K562 (cell line): Measurements from ENCODE around the gene PLCG2. TPM values are rescaled to one million over a fixed set of nuclear protein-coding genes. Genes with fewer than 3 reads are reported as not detected.
A peak's percentile ranks its signal among the peaks of the same experiment; 100 is the strongest.

Experiments used
- ATAC-seq: fragments of 200-7000 bp; cut with Tn5 transposase; 3 replicates; pipeline ENCODE4 v1.9.1; 2020; ENCODE audit warnings: moderate library complexity
- BruUV-seq: library from RNA; stranded (reverse); fragments of 400-500 nt; replicated peaks from 2 replicates; lab custom pipeline; 2021; lab: Mats Ljungman, UMichigan
- CTCF ChIA-PET: fragments of 300-600 bp; formaldehyde crosslinking; extraction: SDS; loops from one replicate; lab custom pipeline; 2021; ENCODE audit warnings: low intra/inter-chr PET ratio; lab: Yijun Ruan, JAX
- POLR2A ChIA-PET: fragments of 300-600, 350-650 bp; sonication (Branson Sonifier 250); formaldehyde crosslinking; extraction: SDS; loops from one replicate; lab custom pipeline; 2021; ENCODE audit warnings: antibody characterized with exemption, inconsistent platforms; lab: Yijun Ruan, JAX
- DNase-seq, 4 experiments: peaks; one replicate each; pipeline versions ENCODE4 v3.0.0 to v3.0.0-alpha.2; 2011 to 2018; ENCODE audit warnings: low spot score in 3 of 4, mixed read lengths in 3 of 4; ENCODE audit errors: extremely low read depth in 1 of 4
- FAIRE-seq: peaks from 2 replicates; lab custom pipeline; 2011; peaks lifted over from hg19 to GRCh38; lab: Jason Lieb, UNC
- H2AFZ ChIP-seq: 2 replicates; pipeline ENCODE4 v1.6.0; 2011; ENCODE audit warnings: low read depth, low read length, control low read depth, inconsistent platforms
- H3K27ac ChIP-seq: fragments of 200-600 bp; 3 replicates; pipeline ENCODE4 v1.8.0; 2011; ENCODE audit warnings: low read depth, mild to moderate bottlenecking, control low read depth, inconsistent platforms, low read length, moderate library complexity, mixed read lengths; ENCODE audit errors: extremely low read depth
- H3K27me3 ChIP-seq, 2 experiments: fragments of 300-600 bp in 1 of 2; 2 replicates in 1 of 2; 3 replicates in 1 of 2; pipeline versions ENCODE4 v1.6.0 to v1.8.0; 2011; ENCODE audit warnings: inconsistent platforms in 2 of 2, low read length in 2 of 2, mild to moderate bottlenecking in 1 of 2, mixed read lengths in 1 of 2, moderate library complexity in 1 of 2; ENCODE audit not compliant: control insufficient read depth in 2 of 2, insufficient read depth in 2 of 2
- H3K36me3 ChIP-seq: fragments of 300-600 bp; 3 replicates; pipeline ENCODE4 v1.8.0; 2011; ENCODE audit warnings: mild to moderate bottlenecking, low read length, inconsistent platforms; ENCODE audit not compliant: control insufficient read depth, insufficient read depth
- H3K4me1 ChIP-seq, 2 experiments: fragments of 200-600 bp in 1 of 2; replicated peaks in 1 of 2; 2 replicates in 1 of 2; 3 replicates in 1 of 2; pipeline versions ENCODE4 v1.5.1 to v1.8.0; 2011; ENCODE audit warnings: inconsistent platforms in 2 of 2, low read length in 2 of 2, mild to moderate bottlenecking in 1 of 2, mixed read lengths in 1 of 2, moderate library complexity in 1 of 2; ENCODE audit not compliant: control insufficient read depth in 2 of 2, insufficient read depth in 2 of 2
- H3K4me2 ChIP-seq: 2 replicates; pipeline ENCODE4 v1.6.1; 2011; ENCODE audit warnings: low read length, control low read depth, inconsistent platforms, mixed read lengths; ENCODE audit not compliant: insufficient read depth
- H3K4me3 ChIP-seq: fragments of 200-600 bp; sonication (generic), shearing (Covaris generic); 2 replicates; pipeline ENCODE4 v1.5.1; 2016; ENCODE audit warnings: control low read depth, inconsistent platforms
- H3K79me2 ChIP-seq: fragments of 200-600 bp; 3 replicates; pipeline ENCODE4 v1.8.0; 2011; ENCODE audit warnings: low read length, inconsistent platforms; ENCODE audit not compliant: control insufficient read depth, insufficient read depth
- H3K9ac ChIP-seq, 2 experiments: 2 replicates each; pipeline versions ENCODE4 v1.6.0 to v1.6.1; 2011; ENCODE audit warnings: low read depth in 2 of 2, low read length in 2 of 2, control low read depth in 1 of 2, inconsistent platforms in 1 of 2, mild to moderate bottlenecking in 1 of 2, mixed read lengths in 1 of 2; ENCODE audit not compliant: insufficient read depth in 1 of 2
- H3K9me1 ChIP-seq: one replicate; pipeline ENCODE4 v1.6.0; 2011; ENCODE audit warnings: inconsistent platforms, mild to moderate bottlenecking, low read length, moderate library complexity; ENCODE audit not compliant: control insufficient read depth, insufficient read depth
- H3K9me3 ChIP-seq: replicated peaks from 2 replicates; pipeline ENCODE4 v1.5.1; 2011; ENCODE audit warnings: low read depth, low read length, inconsistent platforms; ENCODE audit not compliant: control insufficient read depth, insufficient read depth
- H4K20me1 ChIP-seq: replicated peaks from 2 replicates; pipeline ENCODE4 v1.6.1; 2011; ENCODE audit warnings: low read length, inconsistent platforms, mixed read lengths; ENCODE audit not compliant: control insufficient read depth, insufficient read depth
- ATF3 ChIP-seq, 2 experiments: fragments of 450-650 bp in 1 of 2; sonication (generic) in 1 of 2; formaldehyde crosslinking in 1 of 2; IDR thresholded peaks in 1 of 2; conservative IDR thresholded peaks in 1 of 2; 2 replicates each; pipeline versions ENCODE4 v1.6.1 to v1.8.1; 2016 to 2023; ENCODE audit warnings: mild to moderate bottlenecking in 2 of 2, moderate library complexity in 2 of 2, inconsistent platforms in 1 of 2, missing genetic modification reagents in 1 of 2
- DACH1 ChIP-seq: fragments of 450-650 bp; IDR thresholded peaks from 2 replicates; pipeline ENCODE4 v1.6.1; 2018; ENCODE audit not compliant: partially characterized antibody
- FOSL1 ChIP-seq: fragments of 200-800 bp; sonication (Bioruptor generic); conservative IDR thresholded peaks from 2 replicates; pipeline ENCODE4 v1.6.1; 2016; ENCODE audit warnings: missing genetic modification characterization, missing compliant biosample characterization
- ID3 ChIP-seq, 2 experiments: fragments of 250-450 bp in 1 of 2; fragments of 450-650 bp in 1 of 2; sonication (Bioruptor Pico) in 1 of 2; IDR thresholded peaks; 2 replicates each; pipeline versions ENCODE4 v1.6.1 to v1.8.0; 2016 to 2021; ENCODE audit warnings: mild to moderate bottlenecking in 2 of 2, moderate library complexity in 2 of 2, missing compliant biosample characterization in 1 of 2, missing genetic modification characterization in 1 of 2
- JUN ChIP-seq, 2 experiments: sonication (generic) in 1 of 2; formaldehyde crosslinking in 1 of 2; IDR thresholded peaks; 2 replicates each; pipeline versions ENCODE4 v1.6.1 to v1.8.0; 2012 to 2022; ENCODE audit warnings: borderline replicate concordance in 2 of 2, mild to moderate bottlenecking in 2 of 2, improper control_type of control experiment in 1 of 2, low read depth in 1 of 2, low read length in 1 of 2, missing genetic modification reagents in 1 of 2
- MBD2 ChIP-seq: sonication (generic); IDR thresholded peaks from 2 replicates; pipeline ENCODE4 v1.6.1; 2016; ENCODE audit warnings: low read depth, borderline replicate concordance
- MTF1 ChIP-seq: fragments of 250-450 bp; sonication (Bioruptor Pico); IDR thresholded peaks from 2 replicates; pipeline ENCODE4 v1.9.0; 2021; ENCODE audit warnings: moderate library complexity, mild to moderate bottlenecking, inconsistent platforms, borderline replicate concordance
- NFIC ChIP-seq: fragments of 450-650 bp; IDR thresholded peaks from 2 replicates; pipeline ENCODE4 v1.6.1; 2017; ENCODE audit warnings: mild to moderate bottlenecking, inconsistent platforms
- SMARCA5 ChIP-seq: fragments of 450-650 bp; IDR thresholded peaks from 2 replicates; pipeline ENCODE4 v1.6.1; 2016
- ZBTB26 ChIP-seq: fragments of 450-650 bp; formaldehyde crosslinking; IDR thresholded peaks from 2 replicates; pipeline ENCODE4 v1.4.0; 2022; ENCODE audit warnings: missing genetic modification characterization
- whole genome bisulfite sequencing: fragments of 100-300 bp; shearing (Covaris generic); methylation state at CpG from one replicate; pipeline ENCODE4 v1.1.6; 2016; ENCODE audit warnings: low coverage, mixed read lengths; ENCODE audit not compliant: insufficient coverage; ENCODE audit errors: missing lambda C conversion rate; 5-methylcytosine and 5-hydroxymethylcytosine counted together
- in situ Hi-C: fragments of 300-500 bp; cut with MboI; formaldehyde crosslinking; loops from 4 replicates; pipeline ENCODE4 v1.15.0; 2018; ENCODE audit warnings: inconsistent platforms, mixed read lengths
- intact Hi-C: fragments of 100-400 bp; cut with micrococcal nuclease; formaldehyde crosslinking; loops from 2 replicates; pipeline ENCODE4 v1.14.2; 2022
- polyA plus RNA-seq, 8 experiments: library from polyadenylated mRNA; depleted of rRNA in 4 of 8; stranded (reverse) in 5 of 8; unstranded in 3 of 8; fragments of >200 nt; fragmentation: Nextera tagmentation in 2 of 8; fragmentation: Illumina TruSeq in 1 of 8; extraction: Ambion mirVana in 2 of 8; extraction: Trizol in 1 of 8; gene quantifications; 2 replicates each; pipeline versions ENCODE4 v1.2.1 to v1.2.3, GENCODE V29; 2011 to 2014; ENCODE audit warnings: inconsistent platforms in 1 of 8, missing spikeins in 1 of 8
- total RNA-seq, 7 experiments: library from RNA; depleted of rRNA in 6 of 7; stranded (reverse); fragments of >200 nt in 6 of 7; fragmentation: Illumina TruSeq in 2 of 7; extraction: Trizol in 2 of 7; gene quantifications; 2 replicates each; pipeline versions ENCODE4 v1.2.1 to v1.2.3, GENCODE V29; 2011 to 2021; ENCODE audit warnings: low replicate concordance in 1 of 7

The PLCG2 gene
- total and polyA plus RNA-seq, 9 of the 15 experiments (the other 6 are each of a cell fraction or from before 2014, with no cell fraction given) = 0.94 to 7.1 (median 3.1) TPM

- Histone ChIP-seq H3K36me3 (no peaks in the 10 kb centered on the region), H3K9ac (peak overlapping the region in 1 of 2 experiments; percentile 74; a peak in 2 of 4 replicates), H3K9me1 (no peaks in the 10 kb centered on the region), H3K4me3 (no peak overlapping the region), H3K9me3 (no peaks in the 10 kb centered on the region), H2AFZ (peak overlapping the region; percentile 73), H4K20me1 (no peaks in the 10 kb centered on the region), H3K27me3 (no peaks in the 10 kb centered on the region; a peak in 1 of 5 replicates), H3K79me2 (no peaks in the 10 kb centered on the region), H3K27ac (no peak overlapping the region), H3K4me2 (no peak overlapping the region), H3K4me1 (peaks cover 22 to 33% of the 10 kb centered on the region in 2 experiments)
- no peak for FAIRE-seq
- in situ Hi-C loops (no loop called here), intact Hi-C loops (no loop called here)
- WGBS = 51% methylated on average over 9 of the region's 9 CpGs
- TF ChIP-seq SMARCA5 (0 out of 2 replicates have a peak, but pooled peaks have one; percentile 3), DACH1 (no peak), NFIC (no peak)
- ChIA-PET POLR2A (interaction anchor here (0.9 to 1.0 kb wide), 3 partner anchors 9 to 20 kb away, joined by 3 to 8 read pairs (median 4); no protein-coding TSS in a partner anchor), CTCF (no interaction called here)
- DNase-seq = no peak
- no TSS peak for BruUV-seq
- ATAC-seq = no peak
These were observed 22.3 kb upstream of the PLCG2 start for GRCh38 chr16:81756615-81757356.

- in situ Hi-C loops (no loop called here), intact Hi-C loops (no loop called here)
- DNase-seq (no peak), ATAC-seq (0 out of 3 replicates have a peak, but pooled peaks have one; percentile 13), FAIRE-seq (no peak)
- H3K4me1 ChIP-seq = peaks cover 9 to 18% of the 10 kb centered on the region in 2 experiments; a peak in 4 of 5 replicates
- peak overlapping the region; percentile 43 for H2AFZ ChIP-seq
- H3K4me3 ChIP-seq = no peak overlapping the region
- H3K9me3 ChIP-seq = no peaks in the 10 kb centered on the region
- H3K36me3 ChIP-seq = no peaks in the 10 kb centered on the region
- 3% methylated on average over 2 of the region's 2 CpGs for WGBS
- H3K9ac ChIP-seq = no peak overlapping the region
- ChIA-PET CTCF (no interaction called here), POLR2A (interaction anchor here (0.6 kb wide), 1 partner anchor 9 kb away, joined by 4 read pairs; no protein-coding TSS in a partner anchor)
- peaks cover 2 to 4% of the 10 kb centered on the region in 2 experiments; a peak in 1 of 5 replicates for H3K27me3 ChIP-seq
- no TSS peak for BruUV-seq
- H3K79me2 ChIP-seq = no peaks in the 10 kb centered on the region
- no peaks in the 10 kb centered on the region for H4K20me1 ChIP-seq
- no peak overlapping the region for H3K4me2 ChIP-seq
- no peaks in the 10 kb centered on the region for H3K9me1 ChIP-seq
- no peak overlapping the region for H3K27ac ChIP-seq
- TF ChIP-seq MTF1 (CRISPR knock-in tag) (no peak), MBD2 (no peak), JUN (IDR thresholded peaks at IDR 0.05; ENCODE audit: borderline replicate concordance, low read depth, low read length) (0 out of 2 replicates have a peak, but pooled peaks have one; percentile 40), JUN (CRISPR knock-in tag; IDR thresholded peaks at IDR 0.05; ENCODE audit: borderline replicate concordance) (no peak), FOSL1 (tag) (peak; percentile 38; the same call in 1 of the 2 replicates), ZBTB26 (CRISPR knock-in tag) (no peak), ATF3 (IDR thresholded peaks at IDR 0.05) (peak; percentile 55), ATF3 (CRISPR knock-in tag; conservative IDR thresholded peaks at IDR 0.05) (no peak), ID3 (CRISPR knock-in tag; IDR thresholded peaks at IDR 0.05) (no peak), ID3 (tag; IDR thresholded peaks at IDR 0.05) (peak; percentile 68; the same call in 1 of the 2 replicates)
These were observed 20.7 kb upstream of the PLCG2 start for GRCh38 chr16:81758376-81758775.
